Measurements from ENCODE around the gene RAET1G. TPM values are rescaled to one million over a fixed set of nuclear protein-coding genes. Genes with fewer than 3 reads are reported as not detected.

The RAET1G gene
- total RNA-seq, 2 donors from 2014 or later: 4.4 TPM; not detected in 1

GRCh38 chr6:149918151-149918905 is 4.6 kb downstream of the RAET1G start:
- WGBS: 91% methylated on average over 6 of the region's 6 CpGs
- TF ChIP-seq CTCF (IDR thresholded peaks at IDR 0.05) (no peak), POLR2AphosphoS5 (IDR thresholded peaks at IDR 0.05) (no peak), POLR2A (IDR thresholded peaks at IDR 0.05) (no peak)
- no peak overlapping the region for H3K4me3 ChIP-seq
- H3K36me3 ChIP-seq: no peaks in the 10 kb centered on the region
- no peaks in the 10 kb centered on the region for H3K9me3 ChIP-seq
- H3K27me3 ChIP-seq (replicated peaks; ENCODE audit: insufficient read depth): no peaks in the 10 kb centered on the region
- intact Hi-C loops (cut with DNase I): no loop called here
- H3K4me1 ChIP-seq (replicated peaks): no peaks in the 10 kb centered on the region
- DNase-seq (ENCODE audit: low spot score): no peak
- H3K27ac ChIP-seq: no peak overlapping the region

- Histone ChIP-seq H3K4me1 (replicated peaks) (no peaks in the 10 kb centered on the region), H3K9me3 (no peaks in the 10 kb centered on the region), H3K36me3 (no peaks in the 10 kb centered on the region), H3K27ac (no peak overlapping the region), H3K27me3 (replicated peaks; ENCODE audit: insufficient read depth) (no peaks in the 10 kb centered on the region), H3K4me3 (no peak overlapping the region)
- WGBS: 90% methylated on average over 2 of the region's 2 CpGs
- intact Hi-C loops (cut with DNase I): no loop called here
- TF ChIP-seq POLR2AphosphoS5 (IDR thresholded peaks at IDR 0.05) (no peak), CTCF (IDR thresholded peaks at IDR 0.05) (no peak), POLR2A (IDR thresholded peaks at IDR 0.05) (no peak)
- no peak for DNase-seq (ENCODE audit: low spot score)
These were observed 5.2 kb downstream of the RAET1G start for GRCh38 chr6:149917679-149918078.

DNA sequence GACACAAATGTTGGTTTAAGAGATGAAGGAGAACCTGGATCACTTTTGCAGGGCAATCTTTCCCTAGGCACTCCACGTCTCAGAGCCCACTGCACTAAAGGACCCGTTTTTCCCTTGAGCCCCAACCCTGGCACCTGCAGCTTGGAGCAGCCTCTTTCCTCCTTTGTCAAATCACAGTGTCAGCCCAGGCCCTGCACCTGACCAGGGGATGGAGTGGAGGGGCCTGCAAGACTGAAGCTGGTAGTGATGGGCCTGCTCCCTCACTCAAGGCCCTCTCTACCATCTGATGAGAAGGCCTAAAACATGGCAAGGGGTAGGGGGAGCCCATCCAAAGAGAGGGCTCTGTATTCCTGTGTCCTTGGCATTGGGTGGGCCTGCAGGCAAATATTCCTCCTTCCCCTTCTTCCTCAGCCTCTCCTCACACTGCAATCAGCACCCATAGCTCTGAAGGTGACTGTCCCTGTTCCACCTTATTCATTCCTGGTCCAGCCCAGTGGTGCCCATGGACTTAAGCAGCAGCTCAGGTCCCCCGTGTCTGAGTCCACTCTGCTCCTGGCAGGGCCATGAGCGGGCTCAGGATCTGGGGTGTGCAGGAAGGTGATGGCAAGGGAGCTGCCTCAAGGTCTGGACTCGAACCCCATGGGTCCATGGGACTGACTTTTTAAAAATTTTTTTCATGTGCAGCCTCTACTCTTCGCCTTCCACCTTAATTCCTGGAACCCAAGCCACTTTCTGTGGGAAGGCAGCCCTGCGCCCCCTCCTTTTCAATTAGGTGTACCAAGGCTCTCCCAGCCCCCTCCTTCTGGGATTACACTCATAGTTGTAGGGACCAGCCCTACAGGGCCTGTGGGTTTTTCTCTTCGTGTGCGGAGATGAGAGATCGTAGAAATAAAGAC is 6.7 kb downstream of the RAET1G start:
- H3K4me1 ChIP-seq (replicated peaks): no peaks in the 10 kb centered on the region
- intact Hi-C loops (cut with DNase I): no loop called here
- H3K27ac ChIP-seq: no peak overlapping the region
- no peak for DNase-seq (ENCODE audit: low spot score)
- WGBS: 88% methylated on average over 10 of the region's 10 CpGs
- no peaks in the 10 kb centered on the region for H3K36me3 ChIP-seq
- H3K9me3 ChIP-seq: no peaks in the 10 kb centered on the region
- no peaks in the 10 kb centered on the region for H3K27me3 ChIP-seq (replicated peaks; ENCODE audit: insufficient read depth)
- no peak overlapping the region for H3K4me3 ChIP-seq
- TF ChIP-seq CTCF (IDR thresholded peaks at IDR 0.05): no peak
- no peak for TF ChIP-seq POLR2AphosphoS5 (IDR thresholded peaks at IDR 0.05)
- no peak for TF ChIP-seq POLR2A (IDR thresholded peaks at IDR 0.05)

GRCh38 chr6:149913540-149914240 is 9.2 kb downstream of the RAET1G start:
- no peak for TF ChIP-seq POLR2A (IDR thresholded peaks at IDR 0.05)
- no peak for TF ChIP-seq CTCF (IDR thresholded peaks at IDR 0.05)
- no peak for TF ChIP-seq POLR2AphosphoS5 (IDR thresholded peaks at IDR 0.05)
- no peak overlapping the region for H3K4me3 ChIP-seq
- H3K36me3 ChIP-seq: no peaks in the 10 kb centered on the region
- no peaks in the 10 kb centered on the region for H3K27me3 ChIP-seq (replicated peaks; ENCODE audit: insufficient read depth)
- no peaks in the 10 kb centered on the region for H3K4me1 ChIP-seq (replicated peaks)
- intact Hi-C loops (cut with DNase I): no loop called here
- no peak overlapping the region for H3K27ac ChIP-seq
- H3K9me3 ChIP-seq: no peaks in the 10 kb centered on the region
- no peak for DNase-seq (ENCODE audit: low spot score)
- WGBS: 69% methylated on average over 9 of the region's 9 CpGs
